DLD1 (cell line): ENCODE measurements around the gene SLC4A1.

Experiments used
- in situ Hi-C: cut with HindIII; loops from 2 replicates; pipeline ENCODE4 v1.10.0; 2017; ENCODE audit warnings: low sequenced_read_pairs

The SLC4A1 gene

DNA sequence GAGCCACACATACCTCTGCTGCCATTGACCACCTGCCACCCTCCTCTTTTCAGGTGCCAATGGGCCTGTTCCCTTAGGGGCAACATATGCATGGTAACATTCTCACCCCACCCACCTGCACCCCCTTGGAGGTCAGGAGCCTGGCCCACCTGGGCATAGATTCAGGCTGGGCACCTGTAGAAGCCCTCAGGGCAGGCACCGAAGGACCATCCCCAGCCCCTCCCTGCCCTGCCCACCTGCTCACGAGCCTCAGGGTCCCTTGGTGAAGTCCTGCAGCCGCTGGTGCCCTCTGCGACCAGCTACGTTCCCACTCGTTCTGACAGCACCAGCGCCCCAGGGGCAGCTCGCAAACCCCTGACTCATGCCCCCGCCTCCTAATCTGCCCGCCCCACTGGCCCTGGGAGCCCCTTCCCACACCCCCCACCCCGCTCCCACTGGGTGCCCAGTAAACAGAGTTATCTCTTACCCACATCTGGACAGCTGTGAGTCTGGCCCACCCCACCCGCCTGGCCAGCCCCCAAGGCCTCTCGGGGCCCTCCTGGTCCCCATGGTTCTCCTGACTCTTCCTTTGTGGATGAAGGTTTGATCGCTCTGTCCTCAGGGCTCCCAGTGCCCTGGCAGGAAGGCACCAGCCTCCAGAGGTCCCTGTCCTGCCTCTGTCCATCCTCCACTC lies at the start of gene SLC4A1:
Gene SLC4A1 (minus strand): TSS at position 318 of the 673 bp plus-strand sequence. CDS start 5,269 bp downstream, outside the sequence.
- in situ Hi-C loops = no loop called here

DNA sequence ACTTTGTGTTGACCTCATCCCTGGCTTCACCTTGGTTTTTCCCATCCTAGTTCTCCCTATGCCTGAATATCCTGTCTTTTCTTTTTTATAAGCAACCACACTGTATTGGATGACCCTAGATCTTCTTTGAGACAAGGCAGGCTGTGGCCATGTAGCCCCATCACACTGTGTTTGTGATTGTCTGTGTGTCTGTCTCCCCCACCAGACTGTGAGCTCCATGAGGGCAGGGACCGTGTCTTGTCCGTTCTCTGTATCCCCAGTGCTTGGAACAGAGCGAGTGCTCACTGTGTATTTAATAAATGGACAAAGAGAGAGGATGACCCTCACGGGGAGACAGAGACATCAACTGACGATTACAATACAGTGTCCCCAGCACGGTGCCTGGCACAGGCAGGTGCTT lies 49.6 kb upstream of the SLC4A1 start:
- in situ Hi-C loops = no loop called here

DNA sequence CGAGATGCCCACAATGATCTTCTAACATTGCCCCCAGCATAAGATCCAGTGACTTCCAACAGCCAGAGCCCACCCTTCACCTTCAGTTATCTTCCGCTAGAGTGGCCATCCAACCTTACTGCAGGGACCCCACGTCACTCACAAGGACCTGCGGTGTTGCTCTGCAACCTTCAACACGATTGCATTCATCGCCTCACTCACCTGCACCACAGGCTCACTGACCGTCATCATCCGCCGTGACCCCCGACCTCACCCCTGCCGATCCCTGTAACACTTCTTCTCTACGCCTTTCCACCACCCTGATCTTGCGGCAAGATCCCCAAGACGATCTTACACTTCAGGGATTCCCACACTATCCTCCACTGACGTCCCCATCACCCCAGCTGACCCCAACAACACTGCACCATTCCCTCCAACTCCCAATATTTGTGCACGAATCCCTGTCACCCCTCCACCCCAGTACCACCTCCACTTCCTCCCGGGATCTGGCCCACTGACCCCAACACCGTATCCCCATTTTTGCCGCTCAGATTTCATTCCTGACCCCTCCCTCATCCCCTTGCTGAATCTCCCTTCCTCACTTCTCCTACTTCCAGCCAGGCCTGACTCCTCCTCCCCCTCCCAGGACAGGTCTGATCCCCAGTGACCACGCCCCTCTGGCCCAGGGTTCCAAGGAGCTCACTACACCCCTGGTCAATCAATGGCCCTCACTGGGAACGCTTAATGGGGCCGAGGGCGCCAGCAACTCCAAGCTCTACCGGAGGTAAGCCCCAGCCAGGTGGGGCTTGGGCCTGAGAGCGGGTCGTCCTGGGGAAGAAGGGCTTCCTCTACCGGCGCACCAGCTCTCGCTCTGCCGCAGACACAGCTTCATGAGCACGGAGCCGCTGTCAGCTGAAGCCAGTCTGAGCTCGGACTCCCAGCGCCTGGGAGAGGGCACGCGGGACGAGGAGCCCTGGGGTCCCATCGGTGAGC lies 48.1 kb upstream of the SLC4A1 start:
- in situ Hi-C loops = no loop called here

DNA sequence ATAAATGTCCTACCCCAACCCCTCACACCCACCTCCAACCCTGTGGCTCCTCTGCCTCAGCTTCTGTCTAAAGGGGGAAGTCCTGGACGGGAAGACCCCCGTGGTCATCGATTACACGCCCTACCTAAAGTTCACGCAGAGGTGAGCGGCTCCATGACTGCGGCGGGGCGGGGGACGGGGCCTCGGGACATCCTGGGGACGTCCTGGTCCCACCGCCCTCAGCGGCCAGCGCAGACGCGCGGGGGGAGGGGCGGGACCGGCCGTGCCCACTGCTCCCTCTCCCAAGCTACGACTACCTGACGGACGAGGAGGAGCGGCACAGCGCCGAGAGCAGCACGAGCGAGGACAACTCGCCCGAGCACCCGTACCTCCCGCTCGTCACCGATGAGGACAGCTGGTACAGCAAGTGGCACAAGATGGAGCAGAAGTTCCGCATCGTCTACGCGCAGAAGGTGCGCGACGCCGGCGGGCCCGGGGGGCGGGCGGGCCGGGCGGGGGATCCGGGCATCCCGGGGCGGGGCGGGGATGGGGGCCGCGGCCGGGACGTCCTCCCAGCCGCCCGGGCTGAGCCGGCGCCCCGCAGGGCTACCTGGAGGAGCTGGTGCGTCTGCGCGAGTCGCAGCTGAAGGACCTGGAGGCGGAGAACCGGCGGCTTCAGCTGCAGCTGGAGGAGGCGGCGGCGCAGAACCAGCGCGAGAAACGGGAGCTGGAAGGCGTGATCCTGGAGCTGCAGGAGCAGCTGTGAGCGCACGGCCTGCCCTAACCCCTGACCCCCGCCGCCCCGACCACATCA lies 47.1 kb upstream of the SLC4A1 start:
- in situ Hi-C loops = no loop called here

DNA sequence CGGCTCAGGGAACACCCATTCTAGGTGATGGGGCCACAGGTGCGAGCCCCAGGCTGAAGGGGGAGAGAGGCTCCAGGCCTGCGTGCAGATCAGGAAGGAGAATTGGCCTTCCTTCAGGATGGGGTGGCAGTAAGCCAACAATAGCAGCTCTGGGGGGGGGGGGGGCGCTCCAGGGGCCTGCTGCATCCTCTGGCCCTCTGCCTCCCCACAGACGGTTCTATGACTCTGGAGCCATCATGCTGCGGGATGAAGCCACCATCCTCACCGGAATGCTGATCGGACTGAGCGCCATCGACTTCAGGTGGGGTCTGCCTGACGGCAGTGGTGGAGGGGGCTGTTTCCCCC lies 46.6 kb upstream of the SLC4A1 start:
- in situ Hi-C loops = no loop called here

DNA sequence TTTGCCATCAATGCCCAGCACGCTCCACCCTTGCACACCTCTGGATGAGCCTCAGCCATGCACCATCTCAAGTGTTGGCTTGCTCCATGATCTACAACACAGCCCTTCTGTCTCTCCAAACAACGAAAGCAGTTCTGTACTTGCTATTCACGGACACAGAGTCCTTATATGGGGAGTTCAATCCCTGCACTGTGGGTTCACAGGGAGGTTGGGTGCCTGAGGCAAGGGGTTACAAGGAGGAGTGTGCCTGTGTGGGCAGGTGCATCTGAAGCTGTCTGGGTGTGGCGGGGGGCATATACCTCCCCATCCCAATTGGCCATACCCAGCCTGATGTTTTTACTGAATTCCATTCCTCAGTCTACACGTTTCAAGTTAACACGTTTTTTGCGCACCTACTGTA lies 46.1 kb upstream of the SLC4A1 start:
- in situ Hi-C loops = no loop called here

DNA sequence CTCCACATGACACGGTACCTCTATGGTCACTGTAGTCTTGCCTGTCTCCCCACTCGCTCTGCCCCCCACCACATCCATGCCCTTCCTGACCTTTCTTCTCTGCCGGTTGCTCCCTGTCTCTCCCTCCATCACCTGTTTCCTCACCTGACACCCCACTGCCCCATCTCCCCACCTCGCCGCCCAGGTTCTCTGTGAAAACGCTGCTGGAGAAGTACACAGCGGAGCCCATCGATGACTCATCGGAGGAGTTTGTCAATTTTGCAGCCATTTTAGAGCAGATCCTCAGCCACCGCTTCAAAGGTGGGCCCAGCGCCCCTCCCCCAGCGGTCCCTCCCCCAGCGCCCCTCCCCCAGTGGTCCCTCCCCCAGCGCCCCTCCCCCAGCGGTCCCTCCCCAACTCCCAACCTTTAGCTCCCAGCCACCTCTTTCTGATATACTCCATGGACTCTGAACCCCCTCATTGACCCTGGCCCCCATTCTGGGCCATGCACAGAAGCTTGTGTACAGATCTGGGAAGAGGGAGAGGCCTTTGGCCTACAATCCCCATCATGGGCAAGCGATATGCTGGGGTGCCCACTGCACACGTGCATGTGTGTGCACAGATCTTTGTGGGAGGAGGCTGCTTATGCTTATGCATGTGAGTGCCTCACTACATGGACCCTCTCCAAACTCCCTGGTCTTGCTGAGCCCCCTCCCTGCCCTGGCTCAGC lies 44.6 kb upstream of the SLC4A1 start:
- in situ Hi-C loops = no loop called here

DNA sequence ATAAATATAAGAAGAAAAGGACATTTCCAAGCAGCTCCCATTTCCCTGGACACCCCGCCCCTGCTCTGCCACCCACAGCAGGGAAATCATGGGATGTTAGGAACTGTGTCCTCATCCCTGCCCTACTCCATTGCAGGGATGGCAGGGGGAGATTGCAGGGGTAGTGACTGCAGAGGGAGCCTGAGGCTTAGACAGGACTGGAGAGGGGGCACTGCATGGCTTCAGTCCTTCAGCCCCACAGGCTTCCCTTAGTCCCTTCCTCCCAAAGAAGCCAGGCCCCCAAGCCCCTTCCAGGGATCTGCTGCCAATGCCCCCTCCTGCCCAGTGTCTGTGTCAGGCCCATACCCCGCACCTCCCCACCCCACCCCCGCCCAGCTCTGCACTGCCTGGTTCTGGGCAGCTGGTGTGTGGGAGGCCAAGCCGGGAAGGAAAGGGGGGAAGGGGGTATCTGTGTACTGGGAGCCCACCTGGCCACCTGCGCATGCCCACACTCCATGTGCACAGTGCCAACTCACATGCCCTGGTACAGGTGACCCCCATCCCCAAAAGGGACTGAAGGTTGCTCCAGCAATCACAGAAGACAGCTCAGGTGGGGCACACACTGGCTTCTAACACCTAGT lies 43.7 kb upstream of the SLC4A1 start:
- in situ Hi-C loops = no loop called here

DNA sequence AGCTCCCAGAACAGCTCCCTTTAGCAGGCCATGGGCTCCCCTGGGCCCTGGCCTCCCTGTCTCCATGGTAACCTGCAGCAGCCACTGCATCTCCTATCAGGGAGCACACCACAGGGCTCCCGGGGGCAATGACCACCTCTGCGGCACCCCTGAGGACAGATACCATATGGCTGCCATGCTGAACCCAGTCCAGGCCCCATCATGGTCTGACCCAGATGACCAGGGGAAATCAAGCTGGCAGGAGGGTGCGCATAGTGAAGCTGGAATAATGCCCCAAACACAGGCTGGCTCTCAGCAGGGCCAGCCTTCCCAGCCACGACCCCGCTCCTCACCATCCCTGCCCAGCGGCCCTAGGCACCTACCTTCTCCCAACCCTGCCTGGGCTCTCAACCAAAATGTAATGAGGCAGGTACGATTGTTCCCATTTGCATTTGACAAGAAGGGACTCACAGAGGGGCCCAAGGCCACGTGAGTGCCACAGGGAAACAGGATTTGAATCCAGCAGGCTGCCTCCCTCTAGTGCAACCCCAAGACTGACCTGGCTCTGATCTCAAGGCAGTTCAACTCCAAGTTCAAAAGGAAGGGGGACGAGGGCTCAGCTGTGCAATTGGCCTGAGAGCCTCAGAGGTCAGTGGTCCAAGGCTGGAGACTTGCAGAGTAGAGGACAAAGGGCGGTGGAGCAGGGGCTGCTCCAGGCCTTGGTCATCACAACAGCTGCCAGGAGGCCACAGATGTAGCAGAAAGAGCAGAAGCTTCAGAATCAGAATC lies 42.9 kb upstream of the SLC4A1 start:
- in situ Hi-C loops = no loop called here

DNA sequence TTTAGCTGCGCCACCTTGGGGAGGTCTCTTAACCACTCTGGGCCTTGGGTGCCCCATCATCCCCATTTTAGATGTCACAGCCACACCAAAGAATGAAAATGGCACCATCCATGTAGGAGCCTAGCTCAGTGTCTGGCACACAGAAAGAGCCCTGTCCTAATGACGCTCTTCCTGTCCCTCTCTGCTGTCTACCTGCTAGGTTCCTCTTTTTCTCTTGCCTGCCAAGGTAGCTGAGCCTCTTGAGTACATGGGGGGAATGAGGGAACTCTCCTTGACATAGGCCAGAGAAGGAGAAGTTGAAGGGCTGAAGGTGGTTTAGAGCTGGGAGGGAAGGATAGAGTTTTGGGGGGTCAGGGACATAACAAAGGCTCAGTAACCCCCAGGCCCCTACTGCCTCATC lies 42.3 kb upstream of the SLC4A1 start:
- in situ Hi-C loops = no loop called here

DNA sequence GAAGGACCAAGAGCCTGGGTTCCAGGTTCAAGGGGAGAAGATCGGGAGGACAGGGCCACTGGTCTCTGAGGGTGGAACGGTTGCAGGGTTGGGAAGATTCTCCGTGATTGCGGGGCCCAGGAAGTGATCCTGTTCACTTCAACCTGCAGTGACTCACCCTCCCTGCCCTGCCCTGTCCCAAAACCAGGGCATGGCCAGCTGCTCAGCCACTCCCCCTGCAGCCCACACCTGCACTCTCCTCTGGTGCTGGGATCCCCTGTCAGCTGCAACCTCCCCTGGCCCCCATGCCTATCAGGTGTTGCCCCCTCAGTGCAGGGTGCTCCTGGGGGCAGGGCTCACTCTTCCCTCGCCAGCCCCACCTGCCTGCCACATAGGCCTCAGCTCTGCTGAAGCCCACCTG lies 41.5 kb upstream of the SLC4A1 start:
- in situ Hi-C loops = no loop called here

DNA sequence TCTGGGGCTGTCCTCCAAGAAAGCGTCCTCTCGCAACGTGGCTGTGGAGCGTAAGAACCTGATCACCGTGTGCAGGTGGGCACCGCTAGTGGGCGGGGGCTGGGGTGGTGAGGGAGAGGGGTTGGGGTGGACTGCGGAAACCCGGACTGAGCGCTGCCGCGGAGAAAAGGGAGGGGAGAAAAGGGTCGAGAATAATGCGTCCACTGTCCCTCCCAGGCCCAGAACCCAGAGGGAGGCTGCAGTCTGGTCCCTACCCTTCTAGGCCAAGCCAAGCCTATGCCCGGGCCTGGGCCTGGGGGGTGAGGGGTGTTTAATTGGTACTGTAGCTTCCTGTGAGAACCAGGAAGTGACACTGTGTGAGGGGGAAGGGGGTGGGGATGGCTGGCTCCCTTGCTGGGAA lies 40.9 kb upstream of the SLC4A1 start:
- in situ Hi-C loops = no loop called here

DNA sequence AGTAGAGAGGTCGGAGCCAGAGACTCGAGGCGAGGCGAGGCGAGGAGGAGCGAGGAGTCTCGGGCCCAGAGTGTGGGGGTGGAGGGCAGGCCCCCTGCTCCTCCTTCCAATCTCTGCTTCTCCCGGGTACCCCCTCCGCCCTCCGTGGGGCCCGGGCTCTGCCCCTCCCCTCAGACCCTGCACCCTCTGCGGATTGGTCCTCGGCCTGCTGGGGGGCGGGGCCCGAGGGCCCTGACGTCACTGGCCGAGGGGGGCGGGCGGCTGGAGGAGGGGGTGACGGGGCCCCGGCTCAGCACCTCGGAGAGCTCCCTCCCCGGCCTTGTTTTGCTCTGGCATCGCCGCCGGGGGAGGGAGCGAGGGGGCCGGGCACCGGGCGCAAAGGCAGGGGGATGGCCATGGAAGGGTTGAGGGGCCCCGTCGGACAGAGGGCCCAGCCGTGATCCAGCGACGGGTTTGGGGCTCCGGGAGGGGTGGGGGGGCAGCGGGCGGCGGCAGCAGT lies 40.4 kb upstream of the SLC4A1 start, which contains the start of gene RUNDC3A:
Gene RUNDC3A (plus strand): TSS at position 282 of the 499 bp plus-strand sequence. CDS start 232 bp downstream, outside the sequence.
- in situ Hi-C loops = no loop called here

DNA sequence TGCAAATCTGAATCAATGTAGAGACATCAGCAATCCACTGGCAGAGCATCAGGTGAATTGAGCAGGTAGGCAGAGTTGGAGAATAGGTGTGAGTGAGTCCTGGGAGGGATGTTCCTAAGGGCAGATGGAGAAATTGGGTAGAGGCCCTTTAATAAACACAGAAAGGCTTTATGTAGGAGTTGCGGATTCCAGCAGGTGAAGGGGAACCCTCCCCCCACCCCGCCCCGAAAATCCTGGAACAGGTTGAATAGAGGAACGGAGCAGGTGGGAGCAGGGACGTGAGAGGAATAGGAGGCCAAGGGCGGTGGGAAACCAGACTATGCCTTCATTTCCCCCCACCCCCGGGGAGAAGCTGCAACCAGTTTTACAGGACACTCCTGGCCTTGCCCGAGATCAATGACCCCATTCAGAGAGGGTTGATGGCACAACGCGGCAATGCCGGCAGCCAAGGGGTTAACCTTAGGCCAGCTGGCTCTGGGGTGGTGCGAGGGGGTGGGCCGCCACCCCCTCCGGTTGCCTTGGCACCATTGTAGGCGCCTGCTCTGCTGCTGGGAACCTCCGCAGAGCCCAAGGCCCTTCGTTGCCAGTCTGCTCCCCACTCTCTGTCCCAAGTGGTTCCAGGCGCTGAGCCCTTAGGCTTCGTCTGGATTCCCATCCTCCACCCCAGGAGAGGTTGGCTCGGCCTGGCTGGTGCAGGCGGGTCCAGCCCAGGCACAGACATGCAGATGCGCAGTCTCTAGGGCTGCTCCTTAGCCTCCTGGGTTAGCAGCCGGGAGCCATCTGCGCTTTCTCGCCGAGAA lies 39.7 kb upstream of the SLC4A1 start:
- in situ Hi-C loops = no loop called here

DNA sequence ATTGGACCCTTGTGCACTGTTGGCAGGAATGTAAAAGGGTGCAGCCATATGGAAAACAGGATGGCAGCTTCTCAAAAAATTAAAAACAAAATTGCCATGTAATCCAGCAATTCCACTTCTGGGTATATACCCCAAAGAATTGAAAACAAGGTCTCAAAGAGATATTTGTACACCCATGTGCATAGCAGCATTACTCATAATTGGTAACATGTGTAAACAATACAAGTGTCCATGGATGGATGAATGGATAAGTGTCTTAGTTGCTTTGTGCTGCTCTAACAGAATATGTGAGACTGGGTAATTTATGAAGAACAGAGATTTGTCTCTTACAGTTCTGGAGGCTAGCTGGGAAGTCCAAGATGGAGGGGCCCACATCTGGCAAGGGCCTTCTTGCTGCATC lies 36.7 kb upstream of the SLC4A1 start:
- in situ Hi-C loops = no loop called here

DNA sequence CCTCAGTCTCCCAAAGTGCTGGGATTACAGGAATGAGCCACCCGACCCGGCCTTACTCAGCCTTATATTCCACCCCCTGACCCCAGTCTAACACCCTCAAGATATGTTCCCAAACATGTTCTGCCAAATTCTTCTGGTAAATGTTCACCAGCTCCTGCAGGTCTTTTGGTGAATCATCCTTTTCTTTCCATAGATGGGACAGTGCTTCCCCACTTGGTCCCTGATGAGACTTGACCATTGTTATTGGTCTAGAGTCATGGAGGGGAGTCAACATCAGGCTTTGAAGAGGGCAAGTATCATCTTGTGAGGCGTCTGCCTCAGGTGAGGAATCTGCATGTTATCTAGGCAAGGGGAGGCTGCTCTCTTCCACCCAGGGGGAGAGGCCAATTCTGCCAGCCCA lies 30.0 kb upstream of the SLC4A1 start:
- in situ Hi-C loops = no loop called here

DNA sequence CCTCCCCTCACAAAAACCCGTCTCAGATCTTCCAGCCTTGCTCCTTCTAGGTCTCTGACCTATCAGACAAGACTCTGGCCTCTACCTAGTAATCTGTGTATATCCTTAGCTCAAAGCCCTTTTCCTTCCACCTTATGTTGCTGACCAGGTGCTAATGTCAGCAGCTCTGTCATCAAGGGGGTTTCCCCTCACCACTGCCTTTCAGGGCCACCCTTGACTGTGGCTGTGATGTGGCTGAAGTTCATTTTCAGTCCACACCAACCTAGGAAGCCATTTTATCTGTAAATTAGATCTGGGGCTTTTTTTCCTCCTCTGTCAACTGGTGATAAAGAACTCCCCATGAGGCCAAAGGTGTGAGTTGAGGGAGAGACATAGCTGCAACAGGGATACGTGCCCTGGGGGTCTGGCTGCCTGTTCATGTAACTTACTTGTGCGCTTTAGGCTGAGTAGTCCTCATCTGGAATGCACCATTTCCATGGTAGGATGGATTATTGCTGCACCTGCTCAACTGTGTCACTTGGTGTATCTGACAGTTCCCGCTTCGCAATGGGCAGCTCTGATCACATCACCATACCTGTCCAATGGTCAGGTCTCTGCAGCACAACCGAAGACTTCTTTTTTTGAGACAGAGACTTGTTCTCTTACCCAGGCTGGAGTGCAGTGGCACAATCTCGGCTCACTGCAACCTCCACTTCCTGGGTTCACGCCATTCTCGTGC lies 25.7 kb upstream of the SLC4A1 start:
- in situ Hi-C loops = no loop called here

DNA sequence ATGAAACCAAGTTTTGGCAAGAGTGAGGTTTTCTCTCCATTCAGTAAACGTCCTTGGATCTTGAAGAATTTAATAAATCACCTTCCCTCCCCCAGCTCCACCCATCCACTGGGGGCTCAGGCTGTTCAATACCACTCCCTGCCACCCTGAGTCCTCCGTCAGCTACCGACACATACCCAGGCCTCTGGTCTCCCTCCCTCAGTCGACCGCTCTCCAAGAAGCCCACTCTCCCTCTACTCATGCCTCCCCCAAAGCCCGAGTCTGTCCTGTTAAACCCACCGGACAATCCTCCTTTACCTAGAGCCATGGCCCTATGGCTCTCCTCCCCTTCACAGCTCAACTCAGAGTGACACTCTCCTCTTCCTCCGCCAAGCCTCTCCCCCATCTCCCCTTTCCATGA lies 19.7 kb upstream of the SLC4A1 start:
- in situ Hi-C loops = no loop called here
